ENCODE data around the gene SLC20A1. TPM values are rescaled to one million over a fixed set of nuclear protein-coding genes. Genes with fewer than 3 reads are reported as not detected.
A peak's percentile ranks its signal among the peaks of the same experiment; 100 is the strongest.

The SLC20A1 gene
- total RNA-seq, 1 experiment from 2014 or later, result 154 TPM

DNA sequence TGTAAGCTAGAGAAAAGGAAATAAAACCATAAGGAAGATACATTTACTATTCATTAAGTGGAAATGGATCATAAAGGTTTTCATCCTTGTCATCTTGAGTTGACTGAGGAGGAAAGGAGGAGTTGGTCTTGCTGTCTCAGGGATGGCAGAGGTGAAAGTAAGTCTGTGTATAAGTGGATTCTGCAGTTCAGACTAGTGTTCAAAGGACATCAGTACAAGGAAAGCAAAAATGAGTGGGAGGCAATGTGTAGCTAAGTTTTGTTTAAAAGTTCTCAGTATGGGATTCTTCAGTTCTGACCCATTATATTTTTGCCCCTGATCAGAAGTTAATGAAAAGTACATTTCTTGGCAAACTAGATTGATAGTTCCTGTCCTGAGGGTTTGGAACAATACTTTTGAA is 18.9 kb downstream of the SLC20A1 start:
- H3K4me3 ChIP-seq (replicated peaks in 1 of 2; ENCODE audit: low read depth in 1 of 2, low read length in 2 of 2), result no peak overlapping the region
- RAD21 ChIA-PET (ENCODE audit: low non-redundant PET in 1 of 2, low total read pairs in 2 of 2, uncharacterized antibody in 2 of 2, unreplicated experiment in 2 of 2), result no interaction called here
- no peaks in the 10 kb centered on the region for H3K9me2 ChIP-seq (ENCODE audit: insufficient read depth)
- H3K27ac ChIP-seq (ENCODE audit: low read depth, low read length), result no peak overlapping the region
- no peak overlapping the region for H2AFZ ChIP-seq (ENCODE audit: low read depth, low read length, poor library complexity, severe bottlenecking)
- intact Hi-C loops (cut with micrococcal nuclease), result no loop called here
- H3K9me3 ChIP-seq (ENCODE audit: control insufficient read depth in 1 of 2, insufficient read depth in 1 of 2, low read depth in 1 of 2, low read length in 2 of 2), result no peaks in the 10 kb centered on the region
- BruUV-seq (replicated peaks), result no TSS peak
- H3K27me3 ChIP-seq (ENCODE audit: insufficient read depth, low read length), result no peaks in the 10 kb centered on the region
- H3K4me1 ChIP-seq (ENCODE audit: control insufficient read depth in 1 of 2, insufficient read depth in 2 of 2, low read length in 2 of 2), result no peaks in the 10 kb centered on the region
- CTCF ChIA-PET, result interaction anchor here (1.1 kb wide), 1 partner anchor 62 kb away, joined by 4 read pairs; no protein-coding TSS in a partner anchor
- H3K4me2 ChIP-seq (ENCODE audit: low read length), result no peak overlapping the region
- peak; percentile 7; the same call in 1 of the 2 replicates for TF ChIP-seq SP1 (IDR thresholded peaks at IDR 0.05; ENCODE audit: low read depth)
- TF ChIP-seq POLR2AphosphoS5 (IDR thresholded peaks at IDR 0.05; ENCODE audit: low read depth, low read length), result no peak
- POLR2A ChIA-PET, result interaction anchor here (0.7 kb wide), 1 partner anchor 741 kb away, joined by 5 read pairs; no protein-coding TSS in a partner anchor
- ATAC-seq (peak; percentile 41; the same call in 1 of the 2 replicates), DNase-seq (ENCODE audit: low read depth, low spot score) (no peak)
- H3K9ac ChIP-seq (ENCODE audit: low read length), result no peak overlapping the region
- peaks cover 17% of the 10 kb centered on the region for H3K79me2 ChIP-seq (ENCODE audit: insufficient read depth, low read length)
- H3K36me3 ChIP-seq (ENCODE audit: control insufficient read depth in 1 of 2, insufficient read depth in 2 of 2, low read length in 2 of 2), result peaks cover 35 to 47% of the 10 kb centered on the region in 2 experiments
- peaks cover 10% of the 10 kb centered on the region; the same call in 1 of the 2 replicates for H4K20me1 ChIP-seq (ENCODE audit: insufficient read depth)

DNA sequence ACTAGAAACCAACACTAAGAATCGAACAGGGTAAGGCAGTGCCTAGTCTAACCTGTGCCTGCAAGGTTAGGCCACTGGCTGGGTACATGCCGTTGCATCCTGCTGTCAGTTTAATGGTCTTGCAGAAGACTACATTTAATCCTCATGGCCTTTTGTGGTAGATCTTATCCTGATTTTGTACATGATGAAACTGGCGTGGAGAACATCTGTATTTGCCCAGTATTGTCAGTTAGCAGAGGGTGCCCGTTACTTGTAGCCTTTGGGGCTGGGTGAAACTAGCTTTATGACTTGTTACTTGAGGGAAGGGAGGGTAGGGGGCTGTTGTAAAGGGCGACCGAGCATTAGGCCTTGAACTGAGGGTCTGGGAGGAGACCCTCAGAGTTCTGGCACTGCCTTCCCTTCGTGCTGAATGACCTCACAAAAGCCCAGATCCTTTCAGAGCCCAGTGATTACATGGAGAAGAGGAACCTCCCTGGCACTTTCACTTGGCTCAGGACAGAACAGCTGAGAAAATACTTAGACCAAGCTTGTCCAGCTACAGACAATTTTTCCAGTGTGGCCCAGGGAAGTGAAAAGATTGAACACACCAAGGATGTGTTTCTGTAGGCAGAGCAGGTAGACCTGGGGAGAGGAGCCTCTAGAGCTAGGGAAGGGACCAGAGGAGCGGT is 19.5 kb downstream of the SLC20A1 start:
- CTCF ChIA-PET, result interaction anchor here (1.1 kb wide), 1 partner anchor 61 kb away, joined by 4 read pairs; no protein-coding TSS in a partner anchor
- no peaks in the 10 kb centered on the region for H3K4me1 ChIP-seq (ENCODE audit: control insufficient read depth in 1 of 2, insufficient read depth in 2 of 2, low read length in 2 of 2)
- ATAC-seq (peak; percentile 33; the same call in 1 of the 2 replicates), DNase-seq (ENCODE audit: low read depth, low spot score) (no peak)
- H2AFZ ChIP-seq (ENCODE audit: low read depth, low read length, poor library complexity, severe bottlenecking), result no peak overlapping the region
- POLR2A ChIA-PET, result interaction anchor here (0.5 to 1.4 kb wide), 2 partner anchors 11 to 20 kb away, joined by 3 to 5 read pairs; no protein-coding TSS in a partner anchor
- BruUV-seq (replicated peaks), result no TSS peak
- no peaks in the 10 kb centered on the region for H3K9me3 ChIP-seq (ENCODE audit: control insufficient read depth in 1 of 2, insufficient read depth in 1 of 2, low read depth in 1 of 2, low read length in 2 of 2)
- H3K27me3 ChIP-seq (ENCODE audit: insufficient read depth, low read length), result no peaks in the 10 kb centered on the region
- H3K36me3 ChIP-seq (ENCODE audit: control insufficient read depth in 1 of 2, insufficient read depth in 2 of 2, low read length in 2 of 2), result peaks cover 33 to 41% of the 10 kb centered on the region in 2 experiments
- RAD21 ChIA-PET (ENCODE audit: low non-redundant PET in 1 of 2, low total read pairs in 2 of 2, uncharacterized antibody in 2 of 2, unreplicated experiment in 2 of 2), result no interaction called here
- H3K27ac ChIP-seq (ENCODE audit: low read depth, low read length), result no peak overlapping the region
- H3K4me3 ChIP-seq (replicated peaks in 1 of 2; ENCODE audit: low read depth in 1 of 2, low read length in 2 of 2), result no peak overlapping the region
- intact Hi-C loops (cut with micrococcal nuclease), result no loop called here
- TF ChIP-seq TCF7L2 (IDR thresholded peaks at IDR 0.05; ENCODE audit: borderline replicate concordance, extremely low read depth, insufficient read depth, insufficient read length) (no peak), POLR2AphosphoS5 (IDR thresholded peaks at IDR 0.05; ENCODE audit: low read depth, low read length) (0 out of 2 replicates have a peak, but pooled peaks have one; percentile 48)
- peaks cover 12% of the 10 kb centered on the region for H3K79me2 ChIP-seq (ENCODE audit: insufficient read depth, low read length)
- no peak overlapping the region for H3K9ac ChIP-seq (ENCODE audit: low read length)
- H3K4me2 ChIP-seq (ENCODE audit: low read length), result no peak overlapping the region
- H4K20me1 ChIP-seq (ENCODE audit: insufficient read depth), result peaks cover 9% of the 10 kb centered on the region; the same call in 1 of the 2 replicates
- H3K9me2 ChIP-seq (ENCODE audit: insufficient read depth), result no peaks in the 10 kb centered on the region
